B cell (primary cell): ENCODE data around the gene NBEAL2.

ENCODE experiments used
- EZH2 ChIP-seq: IDR thresholded peaks from 2 replicates; pipeline ENCODE4 v1.6.1; 2012; ENCODE audit warnings: borderline replicate concordance, low read depth, mild to moderate bottlenecking, moderate library complexity, low read length; ENCODE audit not compliant: insufficient read depth, poor library complexity, severe bottlenecking
- TF ChIP-seq, protein P1 (sequence below): fragments of 200-600 bp; IDR thresholded peaks from one replicate; pipeline ENCODE4 v1.8.0; 2022; ENCODE audit warnings: antibody characterized with exemption, mild to moderate bottlenecking

DNA sequence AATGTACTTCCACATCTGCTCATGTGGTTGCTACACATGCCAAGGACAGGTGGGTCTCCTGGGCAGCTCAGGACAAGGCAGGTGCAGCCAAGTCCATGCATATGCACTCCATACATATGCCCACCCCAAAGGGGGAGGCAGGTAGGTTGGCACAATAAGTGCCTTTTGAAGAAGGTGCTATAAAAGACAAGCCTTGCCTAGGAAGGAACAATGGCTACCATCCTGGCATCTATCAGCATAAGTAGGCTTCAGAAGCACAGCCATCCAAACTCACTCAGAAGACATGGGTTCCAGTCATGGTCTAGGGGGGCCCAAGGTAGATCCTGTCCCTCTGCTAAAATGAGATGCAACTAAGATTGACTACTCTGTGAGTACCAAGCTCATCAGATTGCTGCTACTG lies 34.6 kb downstream of the NBEAL2 start:
- TF ChIP-seq, protein P1, sequence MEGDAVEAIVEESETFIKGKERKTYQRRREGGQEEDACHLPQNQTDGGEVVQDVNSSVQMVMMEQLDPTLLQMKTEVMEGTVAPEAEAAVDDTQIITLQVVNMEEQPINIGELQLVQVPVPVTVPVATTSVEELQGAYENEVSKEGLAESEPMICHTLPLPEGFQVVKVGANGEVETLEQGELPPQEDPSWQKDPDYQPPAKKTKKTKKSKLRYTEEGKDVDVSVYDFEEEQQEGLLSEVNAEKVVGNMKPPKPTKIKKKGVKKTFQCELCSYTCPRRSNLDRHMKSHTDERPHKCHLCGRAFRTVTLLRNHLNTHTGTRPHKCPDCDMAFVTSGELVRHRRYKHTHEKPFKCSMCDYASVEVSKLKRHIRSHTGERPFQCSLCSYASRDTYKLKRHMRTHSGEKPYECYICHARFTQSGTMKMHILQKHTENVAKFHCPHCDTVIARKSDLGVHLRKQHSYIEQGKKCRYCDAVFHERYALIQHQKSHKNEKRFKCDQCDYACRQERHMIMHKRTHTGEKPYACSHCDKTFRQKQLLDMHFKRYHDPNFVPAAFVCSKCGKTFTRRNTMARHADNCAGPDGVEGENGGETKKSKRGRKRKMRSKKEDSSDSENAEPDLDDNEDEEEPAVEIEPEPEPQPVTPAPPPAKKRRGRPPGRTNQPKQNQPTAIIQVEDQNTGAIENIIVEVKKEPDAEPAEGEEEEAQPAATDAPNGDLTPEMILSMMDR = no peak
- no peak for TF ChIP-seq EZH2
